Natural killer cell treated with Interleukin-12 subunit alpha and Interleukin-12 subunit beta and Interleukin-15 and Interleukin-18, amount 100 ng/mL, for 72 hours (primary cell): Measurements from ENCODE around the gene CELF2. TPM values are rescaled to one million over a fixed set of nuclear protein-coding genes. Genes with fewer than 3 reads are reported as not detected.

Experiments used
- ATAC-seq, 2 donors: fragments of 150-1000 bp; cut with Tn5 transposase in 1 of 2; sonication (Bioruptor Pico), chemical (Tn5 transposase) in 1 of 2; 2 replicates each; pipeline ENCODE4 v1.10.0; 2021
- DNase-seq: peaks from one replicate; pipeline ENCODE4 v3.0.0; 2022; ENCODE audit warnings: low spot score
- H3K27ac Mint-ChIP-seq, 2 donors: 1 replicate in 1 of 2; 2 replicates in 1 of 2; pipeline ENCODE4 v1.8.0; 2022; ENCODE audit warnings: mixed read lengths in 2 of 2, mild to moderate bottlenecking in 1 of 2, moderate library complexity in 1 of 2
- H3K27me3 Mint-ChIP-seq, 2 donors: 1 replicate in 1 of 2; 2 replicates in 1 of 2; pipeline ENCODE4 v1.8.0; 2022; ENCODE audit warnings: mixed read lengths in 2 of 2
- H3K36me3 Mint-ChIP-seq: one replicate; pipeline ENCODE4 v1.8.0; 2022; ENCODE audit warnings: mixed read lengths
- H3K4me1 Mint-ChIP-seq, 2 donors: 1 replicate in 1 of 2; 2 replicates in 1 of 2; pipeline ENCODE4 v1.8.0; 2022; ENCODE audit warnings: low read depth in 2 of 2, mixed read lengths in 2 of 2, mild to moderate bottlenecking in 1 of 2
- H3K4me3 Mint-ChIP-seq: one replicate; pipeline ENCODE4 v1.8.0; 2022; ENCODE audit warnings: mixed read lengths
- H3K9me3 Mint-ChIP-seq: 2 replicates; pipeline ENCODE4 v1.8.0; 2022; ENCODE audit warnings: mixed read lengths
- total RNA-seq, 2 donors: library from RNA; stranded (reverse); gene quantifications; one replicate each; pipeline ENCODE4 v1.2.3, GENCODE V29; 2022

CELF2 gene
- total RNA-seq, 2 donors from 2014 or later: 185 to 208 TPM

DNA sequence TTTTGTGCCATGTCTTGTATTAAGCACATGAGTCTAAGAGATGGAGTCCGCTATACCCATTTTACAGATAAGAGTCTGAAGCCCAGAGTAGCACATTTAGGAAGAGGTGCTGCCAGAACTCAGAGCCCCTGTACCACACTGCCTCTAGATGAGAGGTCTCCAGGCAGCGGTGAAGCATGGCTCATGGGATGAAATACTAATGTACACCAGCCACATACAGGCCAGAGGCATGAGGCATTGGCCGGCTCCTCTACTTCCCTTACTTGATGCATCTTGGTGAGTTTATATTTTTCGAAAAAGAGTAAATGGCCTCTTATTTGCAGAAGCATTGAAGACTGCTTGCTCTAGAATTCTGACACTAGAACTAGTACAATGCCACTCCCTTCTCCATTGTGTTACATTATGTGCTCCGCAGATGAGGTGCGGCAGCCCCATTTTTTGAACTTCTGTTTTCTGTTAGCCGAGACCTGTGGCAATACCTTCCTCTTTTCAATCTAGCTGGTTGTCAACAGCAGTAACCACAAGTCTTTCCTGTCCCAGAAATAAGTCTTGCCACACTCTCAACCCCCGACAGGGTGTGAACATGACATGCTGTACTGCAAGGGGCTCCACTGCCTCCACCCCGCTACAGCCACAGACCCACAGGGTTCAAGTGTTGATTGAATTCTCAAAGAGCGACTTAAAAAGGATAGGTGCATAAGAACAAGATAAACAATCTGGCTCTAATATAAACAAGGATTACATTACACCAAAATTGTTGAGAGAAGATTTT, 145.3 kb downstream of the CELF2 start:
- DNase-seq (peak; percentile 93), ATAC-seq (peak; percentile 87 to 89)
- H3K9me3 Mint-ChIP-seq: no peaks in the 10 kb centered on the region
- H3K36me3 Mint-ChIP-seq: peaks cover 22% of the 10 kb centered on the region
- peaks cover 46% of the 10 kb centered on the region in 2 donors for H3K4me1 Mint-ChIP-seq
- H3K4me3 Mint-ChIP-seq: no peak overlapping the region
- no peaks in the 10 kb centered on the region for H3K27me3 Mint-ChIP-seq
- no peak overlapping the region for H3K27ac Mint-ChIP-seq

DNA sequence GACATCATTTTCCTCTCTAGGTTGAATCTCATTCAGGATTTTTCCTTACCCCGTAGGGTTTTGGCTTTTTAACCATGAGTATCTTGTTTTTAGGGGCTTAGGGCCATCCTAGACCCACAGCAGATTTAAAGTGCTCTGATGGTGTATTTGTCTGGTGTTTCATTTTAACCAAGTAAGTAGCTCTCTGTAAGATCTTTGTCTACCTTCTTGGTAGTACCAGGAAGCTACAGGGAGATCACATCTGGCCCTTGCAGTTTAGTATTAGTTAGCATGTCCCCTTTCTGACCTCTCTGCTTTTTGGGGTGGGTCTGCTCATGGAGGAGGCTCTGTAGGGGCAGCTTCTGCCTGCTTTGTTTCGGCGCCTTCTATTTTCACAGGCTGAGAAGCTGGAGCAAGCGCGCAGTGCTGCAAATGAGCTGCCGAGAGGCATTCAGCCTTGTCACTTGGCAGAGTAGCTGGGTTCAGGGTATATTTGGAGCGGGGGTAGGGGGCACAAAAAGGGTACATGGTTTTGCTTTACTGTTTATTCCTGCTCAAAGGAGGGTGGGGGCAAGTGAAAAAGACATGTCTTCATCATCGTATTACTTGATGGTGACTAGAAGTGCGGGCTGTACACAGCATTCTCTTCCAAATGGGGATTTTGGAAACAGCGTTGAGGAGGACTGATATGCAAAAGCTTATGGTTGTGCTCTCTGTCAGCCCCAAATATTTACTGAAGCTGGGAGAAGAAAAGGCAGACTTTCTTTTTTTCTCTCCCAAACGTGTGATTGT, 146.3 kb downstream of the CELF2 start:
- Mint-ChIP-seq H3K4me3 (no peak overlapping the region), H3K36me3 (peaks cover 22% of the 10 kb centered on the region), H3K27ac (no peak overlapping the region), H3K4me1 (peaks cover 39 to 41% of the 10 kb centered on the region in 2 donors), H3K27me3 (no peaks in the 10 kb centered on the region), H3K9me3 (no peaks in the 10 kb centered on the region)
- ATAC-seq (no peak), DNase-seq (no peak)

DNA sequence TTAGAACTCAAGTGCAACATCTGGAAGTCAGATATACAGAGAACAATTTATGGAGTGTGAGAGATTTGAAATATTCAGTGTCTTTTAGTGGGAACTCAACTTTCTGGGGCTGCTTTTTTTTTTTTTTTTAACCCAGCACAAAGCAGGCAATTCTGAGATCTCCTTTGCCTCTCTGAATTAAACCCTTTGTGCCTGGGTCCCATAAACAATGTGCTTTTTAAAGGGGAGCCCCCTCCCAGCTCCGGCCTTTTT, 146.8 kb downstream of the CELF2 start:
- Mint-ChIP-seq H3K4me1 (peaks cover 39 to 41% of the 10 kb centered on the region in 2 donors), H3K27me3 (no peaks in the 10 kb centered on the region), H3K9me3 (no peaks in the 10 kb centered on the region), H3K36me3 (peaks cover 22% of the 10 kb centered on the region), H3K27ac (no peak overlapping the region), H3K4me3 (no peak overlapping the region)
- DNase-seq (no peak), ATAC-seq (no peak)

DNA sequence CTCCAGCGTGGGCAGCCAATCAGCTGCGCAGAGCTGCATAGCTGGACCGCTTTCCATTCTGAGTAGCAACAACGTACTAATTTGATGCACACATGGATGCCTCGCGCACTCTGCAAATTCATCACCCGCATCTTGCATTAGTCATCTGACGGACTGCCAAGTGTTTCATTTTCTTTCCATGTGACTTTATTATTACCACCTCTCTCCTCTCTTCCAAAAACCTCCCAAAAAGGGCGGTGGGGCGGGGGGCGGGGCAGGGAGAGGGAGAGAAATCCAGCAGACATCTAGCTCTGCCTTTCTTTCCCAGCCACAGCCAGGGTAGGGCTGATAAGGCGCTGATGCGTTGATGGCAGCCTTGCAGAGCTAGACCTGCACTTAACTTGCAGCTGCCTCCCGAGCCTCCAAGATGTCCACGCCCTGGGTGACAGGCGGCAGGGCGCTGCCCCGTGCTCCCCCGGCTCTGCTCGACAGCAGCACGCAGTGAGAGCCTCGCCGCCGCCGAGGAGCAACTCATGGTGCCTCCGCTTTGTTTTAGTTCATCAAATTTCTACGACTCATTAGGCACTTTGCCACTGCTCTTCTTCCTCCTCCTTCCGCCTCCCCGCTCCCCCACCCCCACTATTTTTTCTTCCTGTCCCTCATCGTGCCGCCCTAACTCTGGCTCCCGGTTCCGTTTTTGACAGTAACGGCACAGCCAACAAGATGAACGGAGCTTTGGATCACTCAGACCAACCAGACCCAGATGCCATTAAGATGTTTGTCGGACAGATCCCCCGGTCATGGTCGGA, 147.3 kb downstream of the CELF2 start:
- no peaks in the 10 kb centered on the region for H3K9me3 Mint-ChIP-seq
- peaks cover 39 to 41% of the 10 kb centered on the region in 2 donors for H3K4me1 Mint-ChIP-seq
- no peak overlapping the region for H3K4me3 Mint-ChIP-seq
- ATAC-seq (peak; percentile 72 to 78), DNase-seq (peak; percentile 81)
- H3K27me3 Mint-ChIP-seq: no peaks in the 10 kb centered on the region
- H3K27ac Mint-ChIP-seq: no peak overlapping the region
- peaks cover 22% of the 10 kb centered on the region for H3K36me3 Mint-ChIP-seq

DNA sequence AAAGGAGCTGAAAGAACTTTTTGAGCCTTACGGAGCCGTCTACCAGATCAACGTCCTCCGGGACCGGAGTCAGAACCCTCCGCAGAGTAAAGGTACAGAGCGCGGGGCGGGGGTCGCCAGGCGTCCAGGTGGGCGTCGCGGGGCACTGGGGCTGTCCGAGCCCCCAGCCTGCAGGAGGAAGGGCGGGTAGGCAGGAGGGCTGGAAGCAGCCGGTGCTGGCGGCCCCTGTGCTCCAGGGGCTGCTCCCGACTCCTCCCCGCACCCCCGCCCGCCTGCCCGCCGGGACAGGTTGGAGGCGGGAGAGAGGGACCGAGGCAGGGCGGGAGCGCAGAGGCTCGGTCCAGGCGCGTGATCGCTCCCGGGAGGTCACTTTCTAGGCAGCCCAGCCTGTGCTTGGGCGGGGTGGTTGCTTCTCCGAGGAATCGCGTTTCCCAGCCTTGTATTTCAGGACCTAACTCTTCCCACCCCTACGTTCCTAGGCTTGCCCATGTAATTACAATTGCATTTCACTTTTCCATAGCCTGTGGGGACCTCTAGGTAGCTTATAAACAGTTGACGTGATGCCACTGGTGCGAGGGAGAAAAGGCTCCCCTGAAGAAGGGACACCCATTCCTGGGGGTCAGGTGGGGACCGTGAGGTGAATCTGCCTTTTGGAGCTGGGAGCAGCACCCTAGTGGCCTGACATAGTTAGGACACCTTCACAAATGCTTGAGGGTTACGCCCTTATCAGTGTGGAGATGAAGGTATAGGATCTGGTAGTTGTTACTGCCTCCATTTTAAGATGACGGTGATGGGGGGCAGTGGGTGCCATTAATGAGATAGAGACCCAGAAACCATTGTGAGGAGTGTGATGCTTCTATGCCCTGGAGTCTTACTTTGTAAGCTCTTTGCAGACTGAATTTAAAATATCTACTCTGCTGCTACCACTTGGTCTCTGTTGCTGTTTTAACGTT, 148.2 kb downstream of the CELF2 start:
- Mint-ChIP-seq H3K36me3 (peaks cover 22% of the 10 kb centered on the region), H3K4me1 (peaks cover 39 to 41% of the 10 kb centered on the region in 2 donors), H3K9me3 (no peaks in the 10 kb centered on the region), H3K4me3 (no peak overlapping the region), H3K27ac (no peak overlapping the region), H3K27me3 (no peaks in the 10 kb centered on the region)
- ATAC-seq: peak; percentile 56 to 63
- DNase-seq: peak; percentile 78

DNA sequence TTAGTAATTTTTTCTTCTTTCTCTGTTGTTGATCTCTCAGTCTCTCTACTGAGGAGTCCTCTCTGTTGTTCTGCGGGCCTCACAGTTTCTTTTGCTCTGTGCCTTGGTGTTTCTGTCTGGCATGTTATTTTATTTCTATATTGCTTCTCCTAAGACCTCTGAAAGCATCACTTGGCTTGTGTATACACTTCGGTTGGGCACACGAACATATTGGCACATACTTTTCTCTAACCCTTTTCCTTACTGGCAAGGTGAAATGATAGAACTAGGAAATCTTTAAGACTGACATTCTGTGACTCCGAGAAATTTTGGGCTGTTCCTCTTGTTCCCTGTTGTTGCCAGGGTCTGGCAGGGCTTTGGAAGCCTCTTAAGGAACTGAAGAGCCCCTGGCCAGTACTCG, 148.9 kb downstream of the CELF2 start:
- Mint-ChIP-seq H3K4me3 (no peak overlapping the region), H3K36me3 (peaks cover 21% of the 10 kb centered on the region), H3K27me3 (no peaks in the 10 kb centered on the region), H3K4me1 (peaks cover 34 to 37% of the 10 kb centered on the region in 2 donors), H3K9me3 (no peaks in the 10 kb centered on the region), H3K27ac (no peak overlapping the region)
- no peak for DNase-seq
- no peak for ATAC-seq

DNA sequence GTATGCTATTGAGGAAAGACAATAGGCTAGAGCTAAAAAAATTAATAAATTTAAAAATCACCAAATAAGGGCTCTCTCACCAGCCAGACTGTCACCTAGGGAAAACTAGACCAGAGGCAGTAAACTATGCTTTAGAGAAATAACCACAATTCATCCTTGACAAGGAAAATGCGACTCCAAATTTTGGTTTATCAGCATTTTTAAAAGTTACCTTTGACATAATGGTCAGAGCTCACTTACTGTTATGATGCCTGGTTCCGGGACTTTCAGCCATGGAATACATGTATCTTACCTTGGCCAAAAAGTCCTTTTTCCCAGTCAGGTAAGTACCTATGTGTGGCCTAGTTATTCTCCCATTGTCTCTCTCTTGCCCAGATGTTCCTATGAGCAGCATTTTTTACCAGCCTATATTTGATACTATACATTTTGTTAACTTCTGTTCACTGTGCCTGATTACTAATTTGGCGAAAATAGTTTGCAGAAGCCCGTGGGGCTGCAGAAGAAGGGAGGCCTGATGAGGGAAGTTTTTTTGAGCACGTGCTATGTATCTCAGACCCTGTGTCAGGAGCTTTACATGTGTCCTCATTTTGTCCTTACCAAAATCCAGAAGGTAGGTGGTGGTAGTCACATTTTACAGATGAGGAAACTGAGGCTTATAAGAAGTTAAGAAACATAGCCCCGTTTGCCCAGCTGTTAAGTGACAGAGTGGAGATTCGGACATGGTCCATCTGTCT, 149.7 kb downstream of the CELF2 start:
- Mint-ChIP-seq H3K4me1 (peaks cover 27 to 30% of the 10 kb centered on the region in 2 donors), H3K36me3 (peaks cover 19% of the 10 kb centered on the region), H3K27me3 (no peaks in the 10 kb centered on the region), H3K27ac (no peak overlapping the region), H3K9me3 (no peaks in the 10 kb centered on the region), H3K4me3 (no peak overlapping the region)
- no peak for DNase-seq
- ATAC-seq: no peak

DNA sequence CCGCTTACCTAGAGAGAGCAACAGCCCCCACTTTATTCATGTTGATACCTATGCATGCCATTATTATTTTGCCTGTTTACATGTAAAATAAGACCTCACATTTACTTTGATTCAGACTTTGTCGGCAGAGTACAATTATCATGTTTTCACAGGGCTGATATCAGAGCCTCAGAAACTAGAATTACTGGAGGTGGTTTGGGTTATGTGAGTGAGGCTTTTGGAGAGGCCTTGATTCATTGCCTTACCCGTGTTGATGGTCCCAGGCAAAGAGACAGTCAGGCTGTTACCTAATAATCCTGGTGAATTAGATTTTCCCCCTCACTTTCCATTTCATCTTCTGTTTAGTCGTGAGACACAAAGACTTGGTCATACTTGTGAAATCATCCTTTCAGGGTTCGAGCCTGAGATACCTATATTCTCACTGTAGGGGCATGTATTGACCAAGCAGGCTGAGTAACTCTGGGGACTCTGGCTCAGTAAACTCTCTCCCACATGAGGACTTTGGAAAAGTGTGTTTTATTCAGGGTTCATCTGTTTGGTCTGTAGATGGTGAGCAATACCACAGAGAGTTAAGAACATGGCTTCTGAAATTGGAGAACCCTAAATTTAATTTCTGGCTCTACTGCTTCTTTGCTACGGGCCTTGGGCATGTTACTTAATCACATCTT, 150.9 kb downstream of the CELF2 start:
- Mint-ChIP-seq H3K9me3 (no peaks in the 10 kb centered on the region), H3K27me3 (no peaks in the 10 kb centered on the region), H3K27ac (no peak overlapping the region), H3K4me3 (no peak overlapping the region), H3K36me3 (peaks cover 26% of the 10 kb centered on the region), H3K4me1 (peaks cover 29 to 31% of the 10 kb centered on the region in 2 donors)
- ATAC-seq (peak in 1 of 2 donors; percentile 0), DNase-seq (no peak)

DNA sequence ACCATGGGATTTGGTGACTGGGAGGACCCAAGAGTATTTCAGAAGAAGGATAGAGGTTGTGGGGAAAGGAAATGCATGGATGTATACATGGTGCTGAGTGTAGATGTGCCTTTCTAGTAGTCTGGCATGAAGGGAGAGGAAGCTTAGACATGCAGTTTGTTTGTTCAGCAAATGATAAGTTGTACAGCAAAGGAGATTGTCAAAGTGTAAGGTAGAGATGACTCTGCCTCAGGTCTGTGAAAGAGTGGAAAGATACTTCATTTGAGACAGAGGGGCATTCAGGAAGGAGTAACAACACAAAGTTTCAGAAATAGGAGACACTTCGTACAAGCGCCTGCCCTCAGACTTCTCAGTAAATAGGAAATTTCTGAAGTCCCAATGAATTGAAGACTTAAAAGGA, 152.3 kb downstream of the CELF2 start:
- Mint-ChIP-seq H3K27me3 (no peaks in the 10 kb centered on the region), H3K4me1 (peaks cover 32 to 33% of the 10 kb centered on the region in 2 donors), H3K27ac (no peak overlapping the region), H3K4me3 (no peak overlapping the region), H3K9me3 (no peaks in the 10 kb centered on the region), H3K36me3 (peaks cover 41% of the 10 kb centered on the region)
- no peak for DNase-seq
- peak; percentile 7 to 39 for ATAC-seq

DNA sequence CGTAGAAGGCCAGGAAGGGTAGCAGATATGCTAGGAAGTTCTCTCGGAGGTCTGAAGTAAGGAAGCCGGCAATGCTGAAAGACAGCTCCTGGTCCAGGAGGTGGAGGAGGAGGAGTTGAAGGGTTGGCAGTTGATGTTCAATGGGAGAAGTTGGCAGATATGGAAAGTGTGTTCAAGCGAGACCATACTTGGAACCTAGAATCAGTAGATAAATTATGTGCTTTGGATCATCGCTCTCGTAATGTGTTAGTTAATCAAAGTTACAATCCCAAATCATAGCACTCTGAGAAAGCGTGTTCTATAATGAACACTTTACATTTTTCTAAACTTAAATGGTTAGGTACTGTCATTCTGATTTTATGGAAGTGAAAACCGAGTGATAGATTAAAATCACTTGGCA, 152.9 kb downstream of the CELF2 start:
- H3K27me3 Mint-ChIP-seq: no peaks in the 10 kb centered on the region
- H3K4me3 Mint-ChIP-seq: no peak overlapping the region
- H3K27ac Mint-ChIP-seq: no peak overlapping the region
- DNase-seq: no peak
- peaks cover 47% of the 10 kb centered on the region for H3K36me3 Mint-ChIP-seq
- H3K4me1 Mint-ChIP-seq: peaks cover 38 to 39% of the 10 kb centered on the region in 2 donors
- H3K9me3 Mint-ChIP-seq: no peaks in the 10 kb centered on the region
- ATAC-seq: no peak

DNA sequence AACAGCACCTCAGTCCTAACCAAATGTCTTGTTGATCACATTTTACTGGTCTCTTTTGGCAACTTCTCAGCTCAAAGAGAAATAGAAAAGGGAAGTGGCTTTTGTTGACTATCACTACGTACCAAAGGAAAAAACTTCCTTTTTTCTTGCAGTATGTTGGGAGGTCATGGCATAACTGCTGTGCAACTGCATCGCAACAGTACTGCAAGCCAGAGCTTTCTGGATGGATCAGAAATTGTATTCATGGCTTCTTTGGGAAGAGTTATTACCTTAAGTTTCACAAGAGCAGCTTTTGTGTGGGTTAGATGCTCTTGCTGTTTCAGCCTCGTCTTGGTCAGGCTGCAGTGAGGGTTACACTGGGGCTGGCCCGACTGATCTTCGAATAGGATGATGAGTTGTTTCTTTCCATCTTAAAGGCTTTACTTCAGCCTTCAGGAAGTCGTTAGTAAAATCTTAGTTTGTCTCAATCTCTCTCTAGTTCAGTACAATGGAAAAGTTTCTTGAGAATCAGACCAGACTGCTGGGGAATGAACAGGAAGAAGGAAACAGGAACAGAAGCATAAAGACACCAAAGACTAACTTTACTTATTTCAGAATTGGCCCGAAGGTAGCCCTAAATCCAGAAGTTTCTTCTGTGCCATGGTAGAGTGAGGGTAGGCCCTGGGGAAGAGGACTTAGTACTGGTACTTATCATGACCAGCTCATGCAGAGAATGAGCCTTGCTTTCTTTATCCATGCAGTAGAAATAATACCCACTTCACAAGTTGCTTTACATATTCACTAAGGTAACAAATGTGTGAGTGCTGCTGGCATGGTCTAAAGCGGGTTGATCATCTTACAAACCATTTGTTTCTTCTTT, 153.6 kb downstream of the CELF2 start:
- H3K27ac Mint-ChIP-seq: no peak overlapping the region
- no peak overlapping the region for H3K4me3 Mint-ChIP-seq
- H3K9me3 Mint-ChIP-seq: no peaks in the 10 kb centered on the region
- peak; percentile 57 to 62 for ATAC-seq
- H3K36me3 Mint-ChIP-seq: peaks cover 46% of the 10 kb centered on the region
- H3K27me3 Mint-ChIP-seq: no peaks in the 10 kb centered on the region
- no peak for DNase-seq
- H3K4me1 Mint-ChIP-seq: peaks cover 45 to 46% of the 10 kb centered on the region in 2 donors
